Smooth muscle cell of bladder (primary cell): ENCODE data around the gene TMEM184B. TPM values are rescaled to one million over a fixed set of nuclear protein-coding genes. Genes with fewer than 3 reads are reported as not detected.

Source experiments
- total RNA-seq: library from RNA; depleted of rRNA; stranded (reverse); fragments of >200 nt; gene quantifications from 2 replicates; pipeline ENCODE4 v1.2.3, GENCODE V29; 2014

Gene TMEM184B
- 12.9 and 20.5 TPM in 2 replicates for total RNA-seq

GRCh38 chr22:38272373-38273134 is at the start of gene TMEM184B:
TMEM184B (minus strand) TSS chr22:38273010; CDS start chr22:38247961, 25,049 bp downstream.

GRCh38 chr22:38317122-38317994 is 44.5 kb upstream of the TMEM184B start, which contains the start of gene CSNK1E:
CSNK1E (minus strand) TSS chr22:38317433; CDS start chr22:38314157, 3,276 bp downstream.

GRCh38 chr22:38201711-38202436 is 70.9 kb downstream of the TMEM184B start, which contains the start of gene MAFF:
MAFF (plus strand) TSS chr22:38201994; CDS start chr22:38213854, 11,860 bp downstream.

GRCh38 chr22:38181453-38182200 is 91.2 kb downstream of the TMEM184B start, which contains the start of gene PLA2G6:
PLA2G6 (minus strand) TSS chr22:38181830; CDS start chr22:38169426, 12,404 bp downstream.

Other genes with a start within 250 kb of the TMEM184B start
- 5.7 and 7.3 TPM in 2 replicates for gene PICK1, start 215.6 kb downstream of the TMEM184B start, total RNA-seq
- gene SLC16A8, start 188.8 kb downstream of the TMEM184B start, total RNA-seq: 0.14 and 0.18 TPM in 2 replicates
- 0.28 and 0.46 TPM in 2 replicates for gene BAIAP2L2, start 162.3 kb downstream of the TMEM184B start, total RNA-seq
- 14.1 and 16.8 TPM in 2 replicates for gene PLA2G6, start 91.2 kb downstream of the TMEM184B start, total RNA-seq
- 10.5 and 19.9 TPM in 2 replicates for gene MAFF, start 71.0 kb downstream of the TMEM184B start, total RNA-seq
- gene CSNK1E, start 44.4 kb upstream of the TMEM184B start, total RNA-seq: 69.0 and 84.5 TPM in 2 replicates
- not detected in 2 replicates for gene KCNJ4, start 182.2 kb upstream of the TMEM184B start, total RNA-seq
- gene KDELR3, start 195.1 kb upstream of the TMEM184B start, total RNA-seq: 109 and 130 TPM in 2 replicates
- gene DDX17, start 233.3 kb upstream of the TMEM184B start, total RNA-seq: 372 and 530 TPM in 2 replicates